HG02885 (cell line): ENCODE data around the gene ABHD6.
"Not testable (repeated sequence)": the region's sequence is repeated elsewhere in the genome, so short reads cannot be mapped to it uniquely, and the experiment has no call there.

ENCODE experiments used
- ATAC-seq: cut with Tn5 transposase; IDR thresholded peaks from one replicate; pipeline ENCODE4 v1.9.1; 2021; ENCODE audit warnings: mild to moderate bottlenecking; ENCODE audit not compliant: unreplicated experiment, poor library complexity

The ABHD6 gene, protein sequence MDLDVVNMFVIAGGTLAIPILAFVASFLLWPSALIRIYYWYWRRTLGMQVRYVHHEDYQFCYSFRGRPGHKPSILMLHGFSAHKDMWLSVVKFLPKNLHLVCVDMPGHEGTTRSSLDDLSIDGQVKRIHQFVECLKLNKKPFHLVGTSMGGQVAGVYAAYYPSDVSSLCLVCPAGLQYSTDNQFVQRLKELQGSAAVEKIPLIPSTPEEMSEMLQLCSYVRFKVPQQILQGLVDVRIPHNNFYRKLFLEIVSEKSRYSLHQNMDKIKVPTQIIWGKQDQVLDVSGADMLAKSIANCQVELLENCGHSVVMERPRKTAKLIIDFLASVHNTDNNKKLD

GRCh38 chr3:58237238-58237940 is at the start of gene ABHD6:
TSS of gene ABHD6 (plus strand) at chr3:58237792. CDS start at chr3:58256587, 18,795 bp downstream.
- ATAC-seq, result peak; percentile 78

GRCh38 chr3:58188173-58188564 is 49.4 kb upstream of the ABHD6 start:
- no peak for ATAC-seq

GRCh38 chr3:58188921-58189451 is 48.6 kb upstream of the ABHD6 start:
- no peak for ATAC-seq

- ATAC-seq, result no peak
These were observed 47.9 kb upstream of the ABHD6 start for GRCh38 chr3:58189691-58190090.

GRCh38 chr3:58190291-58190690 is 47.3 kb upstream of the ABHD6 start:
- ATAC-seq, result no peak

DNA sequence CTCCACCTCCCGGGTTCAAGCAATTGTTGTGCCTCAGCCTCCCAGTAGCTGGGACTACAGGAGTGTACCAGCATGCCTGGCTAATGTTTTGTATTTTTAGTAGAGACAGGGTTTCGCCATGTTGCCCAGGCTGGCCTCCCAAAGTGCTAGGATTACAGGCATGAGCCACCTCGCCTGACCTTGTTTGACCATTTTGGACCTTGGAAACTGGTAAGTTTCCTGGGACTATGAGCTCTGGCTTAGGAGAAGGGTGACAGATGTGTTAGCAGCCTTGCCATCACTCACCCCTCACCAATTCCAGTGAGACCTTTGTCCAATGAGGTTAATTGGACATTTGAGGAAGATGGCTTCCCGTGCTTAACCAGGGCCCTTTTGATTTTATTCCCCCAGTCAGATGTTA is 46.7 kb upstream of the ABHD6 start:
- ATAC-seq, result no peak

- no peak for ATAC-seq
These were observed 46.1 kb upstream of the ABHD6 start for GRCh38 chr3:58191361-58191991.

- ATAC-seq, result no peak
These were observed 45.5 kb upstream of the ABHD6 start for GRCh38 chr3:58192069-58192468.

GRCh38 chr3:58193682-58194407 is 43.7 kb upstream of the ABHD6 start:
- no peak for ATAC-seq

DNA sequence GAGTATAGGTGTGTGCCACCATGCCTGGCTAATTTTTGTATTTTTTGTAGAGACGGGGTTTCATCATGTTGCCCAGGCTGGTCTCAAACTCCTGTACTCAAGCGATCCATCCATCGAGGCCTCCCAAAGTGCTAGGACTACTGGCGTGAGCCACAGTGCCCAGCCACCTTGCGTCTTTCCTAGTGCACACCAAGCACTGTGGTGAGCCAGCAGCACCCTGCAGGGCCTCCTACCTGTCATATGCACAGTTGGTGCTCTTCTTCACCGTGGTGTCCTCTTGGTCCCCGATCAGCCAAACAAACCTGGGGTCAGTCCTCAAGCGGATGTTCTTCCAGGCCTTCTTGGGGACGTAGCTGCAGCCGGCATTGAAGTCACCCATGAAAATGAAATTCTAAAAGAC is 40.0 kb upstream of the ABHD6 start:
- ATAC-seq, result no peak

GRCh38 chr3:58198362-58198761 is 39.2 kb upstream of the ABHD6 start:
- no peak for ATAC-seq

GRCh38 chr3:58198804-58199203 is 38.8 kb upstream of the ABHD6 start:
- no peak for ATAC-seq

DNA sequence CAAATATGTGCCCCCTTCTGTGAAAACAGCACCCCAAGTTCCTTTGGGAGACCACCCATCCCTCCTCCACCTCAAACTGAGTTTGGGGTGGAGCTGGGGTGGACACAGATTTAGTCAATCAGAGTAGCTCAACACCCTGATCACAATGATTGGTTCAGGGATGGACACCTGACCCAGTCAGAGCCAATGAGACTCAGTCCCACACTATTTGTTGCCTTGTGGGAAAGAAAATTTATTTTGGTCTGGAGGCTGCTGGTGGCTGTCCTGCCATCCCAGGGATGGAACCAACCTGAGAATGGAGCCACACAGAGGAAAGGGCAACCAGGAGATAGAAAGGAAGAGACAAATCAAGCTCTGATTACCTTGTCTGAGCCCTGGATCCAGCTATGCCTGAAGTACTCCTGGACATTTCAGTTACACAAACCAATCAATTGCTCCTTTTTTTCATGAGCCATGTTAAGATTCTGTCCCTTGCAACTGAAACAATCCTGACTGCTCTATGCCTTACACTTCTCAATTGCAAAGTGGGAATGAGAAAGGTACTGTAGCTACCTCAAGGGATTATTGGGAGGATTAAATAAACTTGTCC is 37.4 kb upstream of the ABHD6 start:
- no peak for ATAC-seq

- no peak for ATAC-seq
These were observed 36.7 kb upstream of the ABHD6 start for GRCh38 chr3:58200846-58201355.

DNA sequence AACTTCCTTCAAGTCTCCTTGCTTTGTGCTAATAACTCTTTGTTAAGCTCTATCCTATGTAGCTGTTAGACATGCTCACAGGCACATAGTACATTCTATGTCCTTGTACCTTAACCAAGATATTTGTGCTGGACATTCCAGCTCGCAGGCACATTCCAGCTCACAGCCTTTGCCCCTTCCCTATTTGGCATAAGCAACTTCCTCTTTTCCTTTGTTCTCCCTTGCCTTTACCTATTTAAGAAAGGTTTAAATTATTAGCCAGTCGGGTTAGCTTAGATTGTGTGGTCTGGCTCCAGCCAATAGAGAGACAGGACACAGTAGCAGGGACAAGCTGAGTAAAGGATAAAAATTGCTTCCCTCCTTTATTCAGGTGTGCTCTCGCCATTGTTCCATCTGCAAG is 36.1 kb upstream of the ABHD6 start:
- not testable (repeated sequence) for ATAC-seq

DNA sequence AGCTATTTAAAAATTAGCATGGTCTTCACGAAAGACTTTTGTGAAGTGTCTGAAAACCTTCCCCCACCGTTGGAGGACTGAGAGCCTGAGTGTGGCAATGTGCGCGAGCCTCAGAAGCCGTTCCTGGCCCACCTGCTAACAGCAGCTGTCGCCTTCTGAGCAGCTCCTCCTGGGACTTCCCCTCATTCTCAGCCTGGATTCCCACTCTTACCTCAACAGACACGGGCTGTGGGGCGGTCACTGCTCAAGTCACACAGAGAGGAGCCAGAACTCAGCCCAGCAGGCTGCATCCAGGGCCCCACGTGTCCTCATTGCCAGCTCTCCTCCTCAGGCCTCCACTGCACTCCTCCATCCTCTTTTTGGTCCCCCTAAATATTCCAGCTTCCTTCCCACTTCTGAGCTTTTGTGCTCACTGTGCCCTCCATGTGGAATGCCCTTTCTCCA is 34.7 kb upstream of the ABHD6 start:
- ATAC-seq, result peak; percentile 79

DNA sequence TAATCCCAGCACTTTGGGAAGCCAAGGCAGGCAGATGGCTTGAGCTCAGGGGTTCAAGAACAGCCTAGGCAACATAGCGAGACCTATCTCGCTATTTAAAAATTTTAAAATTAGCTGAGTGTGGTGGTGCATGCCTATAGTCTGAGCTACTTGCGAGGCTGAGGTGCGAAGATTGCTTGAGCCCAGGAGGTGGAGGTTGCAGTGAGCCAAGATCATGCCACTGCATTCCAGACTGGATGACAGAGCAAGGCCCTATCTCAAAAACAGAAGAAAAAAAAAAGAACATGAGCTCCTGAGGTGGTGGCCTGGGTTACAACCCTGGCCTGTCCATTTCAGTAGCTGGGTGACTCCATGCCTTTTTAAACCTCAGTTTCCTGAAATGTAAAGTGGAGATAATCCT is 34.1 kb upstream of the ABHD6 start:
- ATAC-seq, result no peak

- ATAC-seq, result no peak
These were observed 32.9 kb upstream of the ABHD6 start for GRCh38 chr3:58204720-58205119.

DNA sequence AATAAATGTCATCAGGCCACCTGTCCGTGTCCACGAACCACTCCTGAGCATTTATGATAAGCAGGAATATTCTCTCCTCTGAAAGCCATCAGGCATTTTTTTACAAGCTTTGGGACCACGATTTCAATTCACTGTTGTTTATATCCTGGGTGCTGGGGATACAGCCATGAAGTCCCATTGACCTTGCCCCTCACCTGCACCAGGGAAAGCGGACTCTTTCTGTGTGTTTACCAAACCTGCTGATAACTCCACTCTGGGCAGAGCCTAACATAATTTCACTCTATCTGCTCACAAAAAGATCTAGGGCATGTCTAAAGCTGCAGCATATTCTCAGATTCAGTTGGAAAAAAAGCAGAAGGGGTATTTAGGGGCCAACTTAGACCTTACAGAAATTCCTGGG is 31.6 kb upstream of the ABHD6 start:
- no peak for ATAC-seq
